Islet precursor cell (in vitro differentiated cells): ENCODE results near the gene OR10AG1.

Experiments used
- DNase-seq: peaks from one replicate; pipeline ENCODE4 v3.0.0-alpha.2; 2018

Gene OR10AG1, protein sequence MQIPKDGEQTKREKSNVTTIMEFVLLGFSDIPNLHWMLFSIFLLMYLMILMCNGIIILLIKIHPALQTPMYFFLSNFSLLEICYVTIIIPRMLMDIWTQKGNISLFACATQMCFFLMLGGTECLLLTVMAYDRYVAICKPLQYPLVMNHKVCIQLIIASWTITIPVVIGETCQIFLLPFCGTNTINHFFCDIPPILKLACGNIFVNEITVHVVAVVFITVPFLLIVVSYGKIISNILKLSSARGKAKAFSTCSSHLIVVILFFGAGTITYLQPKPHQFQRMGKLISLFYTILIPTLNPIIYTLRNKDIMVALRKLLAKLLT

DNA sequence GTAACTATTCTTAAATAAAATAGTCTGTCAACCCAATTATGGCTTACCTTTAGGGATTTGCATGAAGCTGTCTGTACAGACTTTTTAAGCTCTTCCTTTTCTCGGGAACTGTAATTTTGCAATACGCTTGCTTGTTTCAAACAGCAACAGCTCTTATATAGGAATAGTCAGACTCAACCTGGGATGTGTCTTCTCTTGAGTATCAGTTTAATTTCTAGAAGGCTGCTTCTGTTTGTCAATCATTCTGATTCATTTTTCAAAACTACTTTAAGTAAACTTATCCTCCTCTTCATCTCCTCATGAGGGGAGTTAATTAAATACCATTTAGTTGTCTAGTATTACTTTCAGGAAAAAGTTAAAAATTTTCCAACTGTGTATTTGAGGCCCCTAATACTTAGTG, at the start of gene OR10AG1:
OR10AG1 (minus strand) TSS at position 101 of the 400 bp plus-strand sequence; CDS start at position 63, 38 bp downstream.
- DNase-seq, result no peak

DNA sequence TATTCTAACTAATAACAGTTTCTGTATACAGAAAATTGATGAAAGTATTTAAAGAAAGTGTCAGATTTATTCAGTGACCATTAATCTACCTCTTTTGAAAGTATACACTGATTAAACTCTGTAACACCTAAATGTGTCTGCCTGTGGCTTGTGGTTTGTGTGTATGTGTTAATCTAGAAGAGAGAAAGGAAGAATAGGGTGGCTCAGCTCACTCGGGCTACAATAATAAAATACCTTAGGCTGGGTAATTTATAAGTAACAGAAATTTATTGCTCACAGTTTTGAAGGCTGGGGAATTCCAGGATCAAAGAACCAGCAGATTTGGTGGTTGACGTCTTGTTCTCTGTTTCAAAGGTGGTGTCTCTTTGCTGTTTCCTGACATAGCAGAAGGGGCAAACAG, 44.1 kb upstream of the OR10AG1 start:
- DNase-seq, result no peak

DNA sequence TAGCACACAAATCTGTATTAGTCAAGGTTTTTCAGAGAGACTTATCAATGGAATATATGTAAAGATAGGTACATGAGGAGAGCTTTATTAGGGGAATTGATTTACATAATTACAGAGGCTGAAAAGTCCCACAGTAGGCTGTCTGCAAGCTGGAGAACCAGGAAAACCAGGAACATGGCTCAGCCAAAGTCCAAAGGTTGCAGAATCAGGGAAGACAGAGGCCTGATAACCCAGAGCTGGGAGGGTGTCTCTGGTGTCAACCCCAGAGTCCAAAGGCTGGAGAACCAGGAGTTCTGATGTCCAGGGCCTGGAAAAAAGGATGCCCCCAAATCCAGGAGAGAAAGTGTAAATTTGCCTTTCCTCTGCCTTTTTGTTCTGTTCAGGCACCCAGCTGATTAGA, 41.0 kb upstream of the OR10AG1 start:
- no peak for DNase-seq

DNA sequence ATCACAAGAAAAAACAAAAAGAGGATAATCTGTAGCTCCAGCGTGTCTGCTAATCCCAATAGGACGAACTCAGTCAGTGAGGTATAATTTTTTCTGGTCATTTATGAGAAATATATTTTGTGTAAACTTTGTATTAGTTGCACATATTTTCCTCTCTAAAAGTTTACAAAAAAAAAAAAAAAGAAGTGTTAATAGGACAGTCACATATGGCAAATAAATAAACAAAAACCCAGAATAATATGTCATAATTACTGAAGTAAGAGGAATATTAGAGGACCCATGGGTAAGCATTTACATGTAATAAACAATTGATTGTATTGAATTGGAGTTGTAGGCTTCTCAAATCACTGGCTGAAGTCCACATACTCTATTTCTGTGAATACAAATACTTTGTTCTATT, 24.8 kb upstream of the OR10AG1 start, which contains the start of gene OR5F1:
OR5F1 (minus strand) TSS at position 101 of the 400 bp plus-strand sequence; CDS start at position 101, 0 bp downstream.
- DNase-seq, result no peak

DNA sequence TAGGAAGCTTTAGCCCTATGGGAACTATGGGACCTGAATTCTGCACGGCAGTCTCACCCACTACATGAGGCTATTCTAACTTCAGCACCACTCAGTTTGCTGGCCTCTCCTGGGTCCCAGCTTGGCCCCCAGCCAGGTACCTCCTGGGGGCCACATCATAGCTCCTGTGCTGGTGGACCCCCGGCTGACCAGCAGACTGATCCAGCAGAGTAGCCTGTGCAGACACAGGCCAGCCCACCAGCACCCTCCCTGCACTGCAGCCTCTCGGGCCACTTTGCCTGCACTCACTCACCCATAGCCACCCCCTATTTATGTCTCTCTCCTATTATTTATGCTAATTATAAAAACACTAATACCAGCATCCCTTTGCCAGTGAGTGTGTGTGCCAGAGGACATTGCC, 1.2 kb upstream of the OR10AG1 start:
- DNase-seq, result no peak

DNA sequence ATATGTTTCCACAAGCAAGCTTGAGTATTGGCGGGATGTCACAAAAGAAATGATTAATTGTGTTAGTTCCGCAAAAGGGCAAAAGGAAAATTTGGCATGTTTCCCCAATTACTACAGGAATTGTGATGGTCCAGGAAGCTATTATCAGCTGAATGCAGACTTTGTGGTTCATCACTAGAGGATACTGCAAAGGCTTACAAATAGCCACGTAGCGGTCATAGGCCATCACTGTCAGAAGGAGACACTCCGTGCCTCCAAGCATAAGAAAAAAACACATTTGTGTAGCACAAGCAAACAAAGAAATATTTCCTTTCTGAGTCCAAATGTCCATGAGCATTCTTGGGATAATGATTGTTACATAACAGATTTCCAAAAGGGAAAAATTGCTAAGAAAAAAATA, 1.8 kb downstream of the OR10AG1 start:
- DNase-seq, result no peak

DNA sequence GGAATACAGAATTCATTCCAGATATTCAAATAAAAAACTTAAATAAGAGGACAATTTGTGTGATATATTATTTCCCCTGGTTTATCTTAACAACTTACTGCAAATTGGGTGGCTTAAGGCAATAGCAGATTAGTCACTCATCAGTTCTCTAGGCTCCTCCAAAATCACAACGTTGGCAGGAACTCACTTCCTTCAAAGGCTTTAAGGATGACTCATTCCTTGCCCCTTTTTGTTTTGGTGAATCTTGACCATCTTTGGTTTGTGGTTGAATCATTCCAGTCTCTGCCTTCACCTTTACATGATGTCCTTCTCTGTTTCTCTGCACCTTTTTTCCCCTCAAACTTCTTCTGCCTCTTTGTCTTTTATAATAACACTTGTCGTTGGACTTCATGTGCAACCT, 3.4 kb downstream of the OR10AG1 start:
- DNase-seq, result peak; percentile 64

DNA sequence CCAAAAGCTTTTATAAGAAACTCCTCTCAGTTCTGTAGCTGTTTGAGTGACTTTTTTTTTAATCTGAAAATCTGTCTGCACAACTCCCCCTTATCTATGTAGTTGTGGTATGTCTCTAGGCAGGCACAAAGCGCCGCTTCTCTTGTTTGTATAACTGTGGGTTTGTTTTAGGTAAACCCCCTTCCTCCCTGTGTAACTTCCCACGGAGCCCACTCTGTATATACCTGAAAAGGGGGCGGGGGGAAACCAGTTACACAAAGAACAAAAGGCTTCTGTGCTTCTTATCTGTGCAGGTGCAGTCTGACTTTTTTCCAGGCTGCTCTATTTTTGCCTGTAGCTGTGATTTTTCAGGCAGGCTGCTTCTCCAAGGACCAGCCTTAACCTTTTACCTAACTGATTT, 13.2 kb downstream of the OR10AG1 start:
- DNase-seq, result peak; percentile 81

DNA sequence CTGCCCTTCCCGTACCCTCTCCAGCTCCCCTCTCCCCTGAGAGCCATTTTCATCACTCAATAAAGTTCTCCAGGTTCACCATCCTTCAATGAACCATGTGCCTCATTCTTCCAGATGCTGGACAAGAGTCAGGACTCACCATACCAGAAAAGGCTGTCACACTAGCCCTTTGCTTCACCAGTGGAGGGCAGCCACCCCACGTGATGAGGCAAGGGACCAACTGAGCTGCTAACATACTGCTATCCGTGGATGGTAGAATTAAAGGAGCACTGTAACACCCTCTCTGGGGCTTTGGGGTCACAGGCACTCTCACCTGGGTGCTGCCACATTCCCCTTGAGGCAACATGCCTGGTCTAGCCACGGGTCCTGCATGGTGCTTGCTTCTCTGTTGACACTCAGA, 20.4 kb downstream of the OR10AG1 start:
- DNase-seq, result peak; percentile 60

DNA sequence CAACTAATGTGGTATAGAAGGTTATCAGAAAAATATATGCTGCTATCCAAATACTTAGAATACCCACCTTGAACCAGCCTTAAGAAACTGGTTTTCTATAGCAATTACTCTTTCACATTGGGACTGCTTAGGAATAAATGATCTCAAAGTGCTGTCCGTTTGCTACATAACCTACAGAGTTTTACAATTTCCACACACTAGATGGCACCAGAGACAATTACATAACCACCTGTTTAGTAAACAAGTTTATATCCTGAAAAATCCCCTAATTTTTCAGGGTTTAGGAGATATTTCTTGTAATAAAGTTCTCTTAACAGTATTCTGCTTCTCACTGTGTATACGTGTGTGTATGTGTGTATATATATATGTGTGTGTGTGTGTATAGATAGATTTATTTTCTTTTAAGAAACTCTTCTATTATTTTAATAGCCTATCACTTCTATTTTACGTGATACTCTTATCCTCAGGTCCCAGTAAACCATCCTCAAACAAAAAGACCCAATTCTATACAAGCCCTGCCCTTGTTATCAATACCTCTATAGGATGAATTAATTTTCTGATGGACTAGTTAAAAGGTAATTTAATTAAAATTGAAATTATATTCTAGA, 26.9 kb downstream of the OR10AG1 start:
- DNase-seq, result no peak

DNA sequence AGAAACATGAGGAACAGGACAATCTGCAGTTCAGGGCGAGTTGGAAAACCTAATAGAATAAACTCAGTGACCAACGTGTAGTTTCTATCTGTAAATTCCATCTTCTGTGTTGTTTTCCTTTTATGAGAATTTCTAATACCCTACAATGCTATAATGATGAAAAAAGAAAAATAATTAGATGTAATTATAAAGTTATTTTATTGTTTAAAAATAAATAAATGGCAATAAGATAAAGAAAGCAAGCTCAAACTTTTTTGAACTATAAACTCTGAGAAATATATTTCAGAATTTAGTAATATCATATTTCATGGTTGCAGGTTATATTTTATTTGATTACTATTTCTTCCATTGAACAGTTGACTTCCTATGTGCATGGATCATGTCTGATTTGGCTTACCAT, 33.4 kb downstream of the OR10AG1 start, which contains the start of gene OR5I1:
OR5I1 (minus strand) TSS at position 101 of the 400 bp plus-strand sequence; CDS start at position 101, 0 bp downstream.
- DNase-seq, result no peak

DNA sequence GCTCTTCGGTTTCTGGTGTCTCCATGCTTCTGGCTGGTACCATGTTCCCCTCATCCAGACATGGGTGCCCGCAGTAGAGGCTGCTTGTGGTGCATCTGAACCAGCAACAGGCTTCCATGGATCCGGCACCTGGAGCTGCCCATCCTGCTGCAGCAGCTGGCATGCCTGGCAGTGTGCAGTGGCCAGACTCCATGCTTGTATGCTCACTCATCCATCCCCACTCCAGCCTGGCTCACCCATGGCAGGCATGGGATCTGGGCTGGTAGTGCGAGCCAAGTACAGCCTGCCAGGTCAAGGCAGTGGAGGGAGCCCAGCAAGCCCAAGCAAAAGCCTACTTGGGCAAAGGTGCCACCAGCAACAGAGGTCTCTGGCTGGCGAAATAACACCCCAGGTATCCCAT, 49.2 kb downstream of the OR10AG1 start:
- no peak for DNase-seq
